GM19372 (cell line): ENCODE results near the gene RERE.
"Not testable (repeated sequence)": the region's sequence is repeated elsewhere in the genome, so short reads cannot be mapped to it uniquely, and the experiment has no call there.

ENCODE experiments used
- ATAC-seq: cut with Tn5 transposase; IDR thresholded peaks from one replicate; pipeline ENCODE4 v1.9.1; 2021; ENCODE audit warnings: mild to moderate bottlenecking, low read depth, moderate library complexity; ENCODE audit not compliant: unreplicated experiment

Gene RERE

GRCh38 chr1:8809342-8809736 is 8.1 kb downstream of the RERE start:
- ATAC-seq: no peak

DNA sequence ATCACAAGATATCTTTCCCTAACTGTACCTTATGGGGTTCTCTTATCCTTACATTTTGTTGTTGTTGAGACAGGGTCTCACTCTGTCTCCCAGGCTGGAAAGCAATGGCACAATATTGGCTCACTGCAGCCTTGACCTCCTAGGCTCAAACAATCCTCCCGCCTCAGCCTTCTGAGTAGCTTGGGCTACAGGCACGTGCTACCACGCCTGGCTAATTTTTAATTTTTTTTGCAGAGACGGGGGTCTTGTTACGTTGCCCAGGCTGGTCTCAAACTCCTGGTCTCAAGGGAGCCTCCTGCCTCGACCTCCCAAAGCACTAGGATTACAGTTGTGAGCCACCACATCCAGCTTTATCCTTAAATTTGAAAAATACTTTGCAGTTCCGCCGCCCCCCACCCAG is 10.4 kb downstream of the RERE start:
- ATAC-seq: no peak

- no peak for ATAC-seq
Observed at GRCh38 chr1:8800416-8800815, 17.0 kb downstream of the RERE start.

GRCh38 chr1:8797216-8797615 is 20.2 kb downstream of the RERE start:
- ATAC-seq: no peak

DNA sequence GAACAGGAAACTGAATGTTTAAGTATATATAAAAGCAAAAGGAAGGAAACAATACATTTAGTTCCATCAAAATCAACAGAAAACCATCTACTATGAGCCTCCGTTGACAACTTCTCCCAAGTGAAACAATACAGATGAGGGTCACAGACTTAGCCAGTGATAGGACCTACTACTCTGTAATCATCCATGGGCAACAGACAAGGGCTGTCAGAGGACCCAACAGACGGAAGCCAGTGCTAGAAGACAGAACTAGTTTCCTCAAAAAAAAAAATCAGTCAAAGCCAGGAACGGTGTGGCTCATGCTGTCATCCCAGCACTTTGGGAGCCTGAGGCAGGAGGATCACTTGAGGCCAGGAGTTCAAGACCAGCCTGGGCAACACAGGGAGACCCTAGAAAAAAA is 20.6 kb downstream of the RERE start:
- ATAC-seq: no peak

- no peak for ATAC-seq
Observed at GRCh38 chr1:8794605-8795004, 22.8 kb downstream of the RERE start.

DNA sequence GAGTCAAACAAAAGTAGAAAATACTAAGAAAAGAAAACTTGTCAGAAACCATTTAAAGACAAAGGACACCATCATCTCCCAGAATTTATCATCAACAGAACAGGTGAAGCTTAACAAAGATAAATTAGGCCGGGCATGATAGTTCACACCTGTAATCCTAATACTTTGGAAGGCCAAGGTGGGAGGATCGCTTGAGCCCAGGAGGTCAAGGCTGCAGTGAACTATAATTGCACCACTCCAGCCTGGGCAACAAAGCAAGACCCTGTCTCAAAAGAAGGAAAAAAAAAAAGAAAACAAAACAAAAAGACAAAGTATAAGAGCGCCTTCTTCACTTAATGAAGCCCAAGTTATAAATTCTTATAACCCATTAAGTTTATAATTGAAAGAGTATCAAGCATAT is 25.6 kb downstream of the RERE start:
- no peak for ATAC-seq

- ATAC-seq: no peak
Observed at GRCh38 chr1:8790987-8791386, 26.5 kb downstream of the RERE start.

- ATAC-seq: no peak
Observed at GRCh38 chr1:8790478-8790877, 27.0 kb downstream of the RERE start.

DNA sequence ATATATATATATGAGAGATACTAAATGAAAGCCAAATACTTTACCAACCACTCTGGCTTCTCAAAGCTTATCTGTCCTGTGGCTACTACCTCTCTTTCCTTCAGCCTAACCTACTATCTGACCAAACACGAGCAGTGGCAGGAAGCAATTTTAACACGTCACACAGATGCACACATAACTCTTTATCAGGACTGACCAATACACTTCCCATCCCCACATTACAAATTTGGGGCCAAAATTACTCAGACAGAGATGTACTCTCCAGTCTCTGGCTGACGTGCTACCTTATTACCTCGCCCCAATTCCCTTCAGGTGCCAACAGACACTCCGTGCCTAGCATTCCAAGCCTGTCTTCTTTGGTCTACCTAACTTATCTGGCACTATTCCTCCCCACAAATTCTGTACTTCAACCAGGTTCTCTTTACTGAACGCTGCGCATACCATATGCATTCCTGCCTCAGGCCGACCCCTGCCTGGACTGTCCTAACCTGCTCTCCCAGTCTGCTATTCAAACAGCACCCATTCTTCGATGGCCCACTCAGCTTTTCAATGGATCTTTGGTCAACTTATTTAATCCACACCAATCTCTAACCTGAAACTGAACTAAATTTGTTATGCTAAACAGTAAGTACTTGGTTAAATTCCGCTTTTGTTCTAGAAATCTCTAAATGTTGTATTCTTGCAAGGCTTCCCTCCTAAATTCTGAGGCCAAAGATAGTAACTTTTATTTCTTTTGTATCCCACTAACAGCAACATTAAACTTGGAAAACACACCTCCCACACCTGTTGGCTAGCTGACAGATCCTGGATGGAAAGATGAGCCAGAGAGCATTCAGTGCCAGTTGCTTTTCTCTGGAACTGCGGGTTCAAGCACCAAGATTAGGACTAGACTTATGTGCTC is 27.9 kb downstream of the RERE start:
- ATAC-seq: no peak

DNA sequence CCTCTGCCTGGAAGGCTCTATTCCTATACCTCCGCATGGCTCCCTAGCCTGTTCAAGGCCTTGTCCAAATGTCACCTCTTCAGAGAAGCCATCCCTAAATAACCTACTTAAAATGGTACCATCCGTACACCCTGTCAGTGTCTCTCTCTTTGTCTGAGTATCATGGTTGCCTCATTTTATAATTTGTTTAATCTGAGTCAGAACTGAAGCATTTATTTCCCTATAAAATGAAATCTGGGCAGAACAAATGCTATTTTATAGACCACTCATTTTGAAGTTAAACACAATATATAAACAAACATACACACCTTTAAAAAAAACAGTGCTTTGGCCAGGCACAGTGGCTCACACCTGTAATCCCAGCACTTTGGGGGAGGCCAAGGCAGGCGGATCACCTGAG is 30.2 kb downstream of the RERE start:
- no peak for ATAC-seq

DNA sequence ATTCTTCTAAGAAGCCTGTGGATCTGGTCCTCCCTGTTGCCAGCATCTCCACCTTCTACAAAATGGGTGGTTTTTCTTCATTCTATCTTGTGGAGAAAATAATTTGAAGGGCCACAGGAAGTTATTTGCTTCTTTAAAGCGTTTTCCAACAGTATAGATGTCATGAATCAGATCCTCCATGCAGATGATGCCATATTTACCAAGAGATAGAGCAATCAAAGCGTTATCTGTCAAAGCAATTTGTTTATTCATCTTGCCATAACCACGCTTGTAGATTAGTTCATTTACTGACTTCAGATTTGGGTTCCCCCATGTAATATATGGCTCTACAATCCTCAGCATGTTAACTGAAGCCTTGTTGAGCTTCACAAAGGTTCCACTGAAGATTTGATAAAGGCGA is 31.2 kb downstream of the RERE start:
- not testable (repeated sequence) for ATAC-seq

- no peak for ATAC-seq
Observed at GRCh38 chr1:8782955-8783354, 34.5 kb downstream of the RERE start.

- ATAC-seq: no peak
Observed at GRCh38 chr1:8782001-8782620, 35.3 kb downstream of the RERE start.

- ATAC-seq: no peak
Observed at GRCh38 chr1:8780405-8780804, 37.0 kb downstream of the RERE start.

- no peak for ATAC-seq
Observed at GRCh38 chr1:8777867-8778266, 39.6 kb downstream of the RERE start.

DNA sequence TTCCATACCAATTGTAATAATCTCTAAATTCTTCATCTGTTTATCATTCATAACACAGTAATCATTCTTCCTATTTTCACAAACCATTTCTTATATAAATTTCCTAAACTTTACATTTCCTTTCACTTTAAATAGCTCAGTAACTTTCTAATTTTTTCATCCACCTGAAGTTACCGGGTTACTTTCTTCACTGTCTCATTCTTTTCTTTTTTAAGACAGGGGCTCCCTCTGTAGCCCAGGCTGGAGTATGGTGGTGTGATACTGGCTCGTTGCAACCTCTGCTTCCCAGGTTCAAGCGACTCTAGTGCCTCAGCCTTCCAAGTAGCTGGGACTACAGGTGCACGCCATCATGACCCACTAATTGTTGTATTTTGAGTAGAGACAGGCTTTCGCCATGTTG is 41.3 kb downstream of the RERE start:
- ATAC-seq: no peak

GRCh38 chr1:8767006-8767405 is 50.4 kb downstream of the RERE start:
- no peak for ATAC-seq

DNA sequence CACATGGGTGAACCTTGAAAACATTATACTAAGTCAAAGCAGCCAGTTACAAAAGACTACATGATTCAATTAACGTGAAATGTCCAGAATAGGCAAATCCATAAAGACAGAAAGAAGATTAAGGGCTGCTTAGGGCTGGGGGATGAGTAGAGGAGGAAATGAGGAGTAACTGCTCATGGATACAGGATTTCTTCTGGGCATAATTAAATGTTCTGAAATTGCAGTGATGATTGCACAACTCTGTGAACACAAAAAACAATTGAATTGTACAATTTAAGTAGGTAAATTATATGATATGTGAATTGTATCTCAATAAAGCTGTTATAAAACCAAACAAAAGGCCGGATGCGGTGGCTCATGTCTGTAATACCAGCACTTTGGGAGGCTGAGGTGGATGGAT is 52.2 kb downstream of the RERE start:
- no peak for ATAC-seq

- no peak for ATAC-seq
Observed at GRCh38 chr1:8764293-8764937, 53.0 kb downstream of the RERE start.

GRCh38 chr1:8763888-8764287 is 53.6 kb downstream of the RERE start:
- ATAC-seq: no peak

DNA sequence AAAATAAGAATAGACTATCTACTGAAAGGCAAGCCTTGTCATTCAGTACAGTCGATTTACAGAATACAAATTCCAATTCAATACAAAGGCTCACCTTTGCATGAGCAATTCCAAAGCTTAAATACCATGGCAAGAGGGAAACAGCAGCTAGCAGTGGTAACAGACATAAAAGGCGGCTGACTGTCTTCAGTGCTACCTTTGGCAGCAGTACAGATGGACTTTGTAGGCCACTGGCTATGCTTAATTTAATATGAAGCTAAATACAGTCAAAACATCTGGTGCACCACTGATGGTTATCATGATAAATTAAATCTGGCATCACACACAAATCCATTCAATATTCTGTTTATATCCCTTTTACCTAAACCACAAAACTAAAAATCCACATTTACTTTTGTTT is 62.4 kb downstream of the RERE start:
- ATAC-seq: no peak
